D341Med (cell line): ENCODE measurements around the gene DCTN4.

Experiments used
- DNase-seq: peaks from one replicate; pipeline ENCODE4 v3.0.0; 2012; ENCODE audit warnings: low spot score

The DCTN4 gene

GRCh38 chr5:150670948-150671310 is 87.9 kb downstream of the DCTN4 start:
- DNase-seq = no peak

- DNase-seq = no peak
Observed at GRCh38 chr5:150670275-150670947, 88.4 kb downstream of the DCTN4 start.

GRCh38 chr5:150665044-150665443 is 93.8 kb downstream of the DCTN4 start:
- DNase-seq = no peak

GRCh38 chr5:150663936-150664335 is 94.9 kb downstream of the DCTN4 start:
- no peak for DNase-seq

GRCh38 chr5:150662731-150663516 is 95.9 kb downstream of the DCTN4 start:
- DNase-seq = no peak

- no peak for DNase-seq
Observed at GRCh38 chr5:150661821-150662596, 96.8 kb downstream of the DCTN4 start.

GRCh38 chr5:150661086-150661485 is 97.7 kb downstream of the DCTN4 start, which contains the start of gene MYOZ3:
Gene MYOZ3, plus strand, starts transcription at chr5:150661251. Its CDS starts 1,691 bp downstream, at chr5:150662942.
- no peak for DNase-seq

GRCh38 chr5:150660108-150660831 is 98.5 kb downstream of the DCTN4 start:
- no peak for DNase-seq

GRCh38 chr5:150659360-150660107 is 99.3 kb downstream of the DCTN4 start:
- DNase-seq = no peak

- no peak for DNase-seq
Observed at GRCh38 chr5:150658699-150659265, 100.0 kb downstream of the DCTN4 start.
